GM21381 (cell line): ENCODE data around the gene VCPKMT.
"Not testable (repeated sequence)": the region's sequence is repeated elsewhere in the genome, so short reads cannot be mapped to it uniquely, and the experiment has no call there.

Experiments
- ATAC-seq: cut with Tn5 transposase; IDR thresholded peaks from one replicate; pipeline ENCODE4 v1.9.1; 2021; ENCODE audit warnings: mild to moderate bottlenecking, moderate library complexity; ENCODE audit not compliant: unreplicated experiment

VCPKMT gene

GRCh38 chr14:50093496-50093895 lies 22.9 kb downstream of the VCPKMT start:
- no peak for ATAC-seq

- no peak for ATAC-seq
These were observed 24.3 kb downstream of the VCPKMT start for GRCh38 chr14:50092006-50092555.

- ATAC-seq = no peak
These were observed 25.0 kb downstream of the VCPKMT start for GRCh38 chr14:50091240-50091913.

- no peak for ATAC-seq
These were observed 27.2 kb downstream of the VCPKMT start for GRCh38 chr14:50089208-50089607.

- no peak for ATAC-seq
These were observed 27.6 kb downstream of the VCPKMT start for GRCh38 chr14:50088731-50089130.

- no peak for ATAC-seq
These were observed 28.3 kb downstream of the VCPKMT start for GRCh38 chr14:50088117-50088515.

GRCh38 chr14:50087341-50088116 lies 28.8 kb downstream of the VCPKMT start:
- ATAC-seq = no peak

GRCh38 chr14:50086321-50086711 lies 30.1 kb downstream of the VCPKMT start:
- no peak for ATAC-seq

GRCh38 chr14:50085570-50086320 lies 30.6 kb downstream of the VCPKMT start:
- ATAC-seq = peak; percentile 59

GRCh38 chr14:50084666-50085065 lies 31.7 kb downstream of the VCPKMT start:
- ATAC-seq = no peak

GRCh38 chr14:50083467-50084337 lies 32.7 kb downstream of the VCPKMT start:
- peak; percentile 25 for ATAC-seq

GRCh38 chr14:50082784-50083466 lies 33.4 kb downstream of the VCPKMT start:
- peak; percentile 63 for ATAC-seq

- no peak for ATAC-seq
These were observed 34.0 kb downstream of the VCPKMT start for GRCh38 chr14:50082308-50082742.

- not testable (repeated sequence) for ATAC-seq
These were observed 37.3 kb downstream of the VCPKMT start for GRCh38 chr14:50079103-50079502.

GRCh38 chr14:50073663-50074062 lies 42.7 kb downstream of the VCPKMT start:
- not testable (repeated sequence) for ATAC-seq

- no peak for ATAC-seq
These were observed 44.0 kb downstream of the VCPKMT start for GRCh38 chr14:50072395-50072794.

GRCh38 chr14:50070840-50071548 lies 45.4 kb downstream of the VCPKMT start:
- no peak for ATAC-seq

- no peak for ATAC-seq
These were observed 46.1 kb downstream of the VCPKMT start for GRCh38 chr14:50070230-50070629.

GRCh38 chr14:50069325-50069724 lies 47.0 kb downstream of the VCPKMT start:
- ATAC-seq = no peak
